ENCODE data around the gene VEPH1.
"Not testable (repeated sequence)": the region's sequence is repeated elsewhere in the genome, so short reads cannot be mapped to it uniquely, and the experiment has no call there.

Gene VEPH1

DNA sequence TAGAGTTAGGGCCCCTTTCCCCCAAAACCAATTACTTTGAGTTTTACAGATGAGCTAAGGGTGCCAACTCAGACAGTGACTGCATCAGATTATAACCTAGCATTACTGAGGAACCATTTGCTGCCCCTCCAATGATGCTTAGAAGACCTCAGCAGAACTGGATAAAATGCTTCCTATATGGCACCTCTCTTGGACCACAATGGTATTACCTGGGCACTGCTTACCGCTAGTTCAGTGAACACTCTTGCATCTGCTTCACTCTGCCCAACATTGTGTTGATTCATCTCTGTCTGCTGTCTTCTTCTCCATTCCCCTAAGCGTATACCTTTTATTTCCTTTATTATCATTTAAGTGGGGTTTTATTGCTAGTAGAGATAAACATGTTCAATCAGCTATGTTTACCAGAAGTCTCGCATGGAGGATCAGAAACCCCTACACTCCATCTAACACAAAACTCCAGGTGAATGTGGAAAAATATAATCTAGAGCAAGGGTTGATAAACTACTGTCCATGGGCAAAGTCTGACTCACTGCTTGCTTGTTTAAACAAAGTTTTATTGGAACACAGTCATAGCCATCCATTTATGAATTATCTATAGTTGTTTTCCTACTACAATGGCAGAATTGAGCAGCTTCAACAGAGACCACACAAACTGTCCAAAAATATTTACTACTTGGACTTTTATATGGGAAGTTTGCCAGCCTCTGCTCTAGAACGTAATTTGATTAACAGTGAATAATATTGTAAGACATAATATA is 166.8 kb downstream of the VEPH1 start:
- no peak for DNase-seq

DNA sequence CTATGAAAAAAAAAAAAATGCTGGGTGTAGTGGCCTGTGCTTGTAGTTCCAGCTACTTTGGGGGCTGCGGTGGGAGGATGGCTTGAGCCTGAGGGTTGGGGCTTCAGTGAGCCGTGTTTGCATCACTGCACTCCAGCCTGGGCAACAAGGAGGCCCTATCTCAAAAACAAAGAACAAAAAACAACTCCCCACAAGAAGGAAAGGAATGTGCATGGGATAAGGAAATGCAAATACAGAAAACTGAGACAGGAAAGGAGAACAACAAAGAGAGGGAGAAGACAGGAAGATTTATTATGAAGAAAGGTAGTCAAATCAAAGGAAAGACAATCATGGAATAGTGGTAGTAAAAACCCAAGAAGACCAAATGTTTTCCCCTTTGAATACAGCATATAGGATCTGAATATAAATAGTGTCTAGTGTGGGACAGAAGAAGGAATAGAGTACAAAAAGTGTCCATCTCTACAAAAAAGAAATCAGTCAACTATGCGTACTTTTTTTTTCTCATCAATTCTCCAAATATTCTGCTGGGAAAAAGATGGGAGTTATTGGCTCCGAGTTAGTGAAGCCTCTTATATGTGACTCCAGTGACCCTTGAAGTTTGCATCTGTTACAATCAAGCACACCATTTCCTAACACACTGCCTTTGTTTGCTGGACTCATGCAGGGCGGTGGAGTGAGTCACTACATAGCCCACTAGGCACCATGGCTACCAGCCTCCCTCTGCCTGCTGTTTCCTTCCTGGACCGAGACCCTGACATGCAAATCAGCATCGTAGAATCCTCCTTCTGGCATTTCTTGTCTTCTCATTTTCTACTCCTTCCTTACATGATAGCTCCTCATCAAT is 167.8 kb downstream of the VEPH1 start:
- DNase-seq: no peak

DNA sequence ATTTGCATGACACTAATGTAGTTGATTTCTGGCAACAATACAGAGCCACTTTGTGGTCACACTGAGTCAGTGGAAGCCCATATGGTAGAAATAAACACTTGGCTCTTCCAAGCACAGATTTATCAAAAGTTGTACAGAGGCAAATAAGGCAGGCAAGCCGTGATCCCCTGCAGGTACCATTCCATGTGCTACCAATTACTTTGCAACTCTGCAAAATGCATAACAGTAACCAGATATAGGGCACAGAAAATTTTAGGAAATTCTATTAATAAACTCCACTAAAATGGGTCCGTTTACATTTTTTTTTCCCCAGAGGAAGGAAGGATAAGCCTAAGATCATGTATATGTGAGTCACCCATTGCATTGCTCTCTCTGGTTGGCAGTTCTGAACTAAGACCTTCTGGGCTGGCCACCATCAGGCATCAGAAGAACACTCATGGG is 169.6 kb downstream of the VEPH1 start:
- DNase-seq: no peak

- no peak for DNase-seq
Measured at GRCh38 chr3:157330206-157330605, 173.0 kb downstream of the VEPH1 start.

DNA sequence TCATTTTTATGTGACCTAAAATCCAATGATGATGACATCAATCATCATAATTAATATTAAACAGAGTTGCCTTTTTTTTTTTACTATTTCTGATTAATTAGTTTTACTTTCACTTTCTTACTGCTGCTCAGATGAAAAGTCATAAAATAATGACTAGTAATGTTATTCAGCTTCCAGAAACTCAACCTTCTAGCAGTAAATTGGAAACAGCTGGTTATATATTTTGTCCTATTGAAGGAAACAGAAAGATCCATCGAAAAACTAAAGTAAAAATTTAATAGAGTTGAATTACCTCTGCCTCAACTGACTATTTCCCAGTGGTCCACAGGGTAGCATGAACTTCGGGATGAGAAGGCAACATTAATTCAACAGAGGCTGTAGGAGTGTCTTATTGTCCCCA is 173.7 kb downstream of the VEPH1 start:
- DNase-seq: no peak

GRCh38 chr3:157327837-157328236 is 175.4 kb downstream of the VEPH1 start:
- no peak for DNase-seq

DNA sequence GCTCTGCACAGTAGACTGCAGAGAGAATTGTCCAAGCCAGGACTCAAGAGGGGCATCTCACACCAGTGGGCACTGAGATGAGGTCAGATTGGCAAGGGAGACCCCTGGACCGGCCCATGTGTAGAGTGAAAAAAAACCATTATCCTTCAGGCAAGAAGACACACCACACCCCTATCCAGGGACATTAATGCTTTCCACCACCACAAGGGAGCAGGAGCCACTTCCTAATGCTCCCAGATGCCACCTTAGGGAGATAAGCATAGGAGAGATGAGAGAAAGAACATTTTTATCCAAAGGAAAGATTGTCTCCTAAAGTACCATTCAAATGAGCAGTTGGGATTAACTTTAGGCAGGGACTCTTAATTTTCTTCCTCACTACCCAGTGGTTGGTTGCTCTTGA is 176.2 kb downstream of the VEPH1 start:
- DNase-seq: no peak

DNA sequence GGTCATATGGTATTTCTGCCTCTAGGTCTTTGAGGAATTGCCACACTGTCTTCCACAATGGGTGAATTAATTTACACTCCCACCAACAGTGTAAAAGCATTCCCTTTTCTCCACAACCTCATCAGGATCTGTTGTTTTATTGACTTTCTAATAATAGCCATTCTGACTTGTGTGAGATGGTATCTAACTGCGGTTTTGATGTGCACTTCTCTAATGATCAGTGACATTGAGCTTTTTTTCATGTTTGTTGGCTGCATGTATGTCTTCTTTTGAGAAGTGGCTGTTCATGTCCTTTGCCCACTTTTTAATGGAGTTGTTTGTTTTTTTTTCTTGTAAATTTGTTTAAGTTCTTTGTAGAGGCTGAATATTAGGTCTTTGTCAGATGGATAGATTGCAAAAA is 178.3 kb downstream of the VEPH1 start:
- not testable (repeated sequence) for DNase-seq

DNA sequence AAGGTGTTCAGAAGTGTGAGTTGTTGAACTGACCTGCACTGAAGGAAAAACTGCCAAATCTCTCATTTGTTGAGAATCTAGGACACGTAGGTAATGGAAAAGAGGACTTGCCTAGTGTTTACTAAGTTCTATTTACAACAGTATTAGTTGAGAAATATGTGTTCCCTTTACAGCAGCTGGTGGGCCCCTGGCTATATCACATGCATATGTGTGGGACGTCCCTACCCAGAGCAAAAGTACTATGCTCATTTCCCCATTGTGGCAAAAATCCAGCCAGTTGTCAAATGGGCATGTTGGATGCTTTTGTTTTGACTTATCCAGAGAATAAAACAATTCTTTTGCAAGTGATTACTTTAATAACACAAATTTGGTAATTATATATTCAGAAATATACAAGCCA is 179.9 kb downstream of the VEPH1 start:
- DNase-seq: no peak

- DNase-seq: no peak
Measured at GRCh38 chr3:157319672-157320071, 183.5 kb downstream of the VEPH1 start.

DNA sequence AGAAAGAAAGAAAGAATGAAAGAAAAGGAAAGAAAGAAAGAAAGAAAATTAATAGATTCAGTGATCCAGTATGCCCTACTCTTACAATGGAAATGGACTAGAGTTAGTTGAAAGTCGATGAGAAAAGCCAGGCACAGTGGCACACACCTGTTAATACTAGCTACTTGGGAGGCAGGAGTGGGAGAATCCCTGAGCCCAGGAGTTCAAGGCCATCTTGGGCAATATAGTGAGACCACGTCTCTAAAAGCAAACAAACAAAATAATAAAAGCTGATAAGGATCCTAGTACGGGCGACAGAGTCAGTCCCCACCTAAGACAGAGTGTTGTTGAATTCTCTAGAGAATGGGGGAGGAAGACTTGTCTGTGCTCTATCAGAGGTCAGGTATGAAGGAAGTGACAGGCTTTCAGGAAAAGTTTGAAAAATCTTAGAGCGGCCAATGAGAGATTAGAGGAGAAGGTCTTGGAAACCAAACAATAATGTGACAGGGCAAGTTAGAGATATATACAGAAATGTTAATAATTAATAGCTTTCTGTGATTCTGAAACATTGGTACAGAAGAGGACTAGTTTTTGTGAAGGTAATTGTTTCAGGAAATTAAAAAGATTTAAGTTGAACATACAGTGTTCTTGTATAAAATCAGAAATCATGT is 184.5 kb downstream of the VEPH1 start:
- no peak for DNase-seq

DNA sequence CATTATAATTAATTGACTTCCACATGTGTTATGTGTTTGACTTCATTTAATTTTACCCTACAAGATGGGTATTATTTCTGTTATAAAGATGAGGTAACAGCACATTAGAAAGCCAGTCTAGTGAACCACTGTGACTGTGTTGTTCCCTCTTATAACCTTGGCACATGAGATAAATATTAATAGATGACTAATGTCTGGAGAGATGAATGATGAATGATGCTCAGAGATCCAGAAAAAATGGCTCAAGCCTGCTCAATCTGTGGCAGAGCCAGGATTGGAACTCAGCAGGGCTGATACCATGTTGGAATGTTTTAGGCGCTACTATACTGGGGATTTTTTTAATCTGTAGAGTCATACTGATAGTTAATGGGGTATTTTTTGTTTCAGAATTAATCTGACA is 185.3 kb downstream of the VEPH1 start:
- no peak for DNase-seq

DNA sequence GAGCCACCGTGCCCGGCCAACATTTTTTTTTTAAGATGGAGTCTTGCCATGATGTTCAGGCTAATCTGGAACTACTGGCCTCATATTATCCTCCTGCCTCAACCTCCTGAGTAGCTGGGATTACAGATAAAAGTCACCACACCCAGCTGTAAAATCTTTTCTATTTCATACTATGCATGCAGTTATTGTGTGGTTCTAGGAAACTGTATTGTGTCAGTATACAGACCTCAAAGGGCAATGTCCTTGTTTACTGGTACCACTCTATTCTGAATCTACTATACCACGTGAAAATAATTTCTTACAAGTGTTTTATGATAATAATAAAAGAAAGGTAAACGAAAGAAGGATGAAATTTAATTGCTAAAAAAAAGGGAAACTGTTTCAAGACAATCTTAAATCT is 190.0 kb downstream of the VEPH1 start:
- DNase-seq: no peak

GRCh38 chr3:157312376-157312745 is 190.9 kb downstream of the VEPH1 start:
- DNase-seq: no peak

DNA sequence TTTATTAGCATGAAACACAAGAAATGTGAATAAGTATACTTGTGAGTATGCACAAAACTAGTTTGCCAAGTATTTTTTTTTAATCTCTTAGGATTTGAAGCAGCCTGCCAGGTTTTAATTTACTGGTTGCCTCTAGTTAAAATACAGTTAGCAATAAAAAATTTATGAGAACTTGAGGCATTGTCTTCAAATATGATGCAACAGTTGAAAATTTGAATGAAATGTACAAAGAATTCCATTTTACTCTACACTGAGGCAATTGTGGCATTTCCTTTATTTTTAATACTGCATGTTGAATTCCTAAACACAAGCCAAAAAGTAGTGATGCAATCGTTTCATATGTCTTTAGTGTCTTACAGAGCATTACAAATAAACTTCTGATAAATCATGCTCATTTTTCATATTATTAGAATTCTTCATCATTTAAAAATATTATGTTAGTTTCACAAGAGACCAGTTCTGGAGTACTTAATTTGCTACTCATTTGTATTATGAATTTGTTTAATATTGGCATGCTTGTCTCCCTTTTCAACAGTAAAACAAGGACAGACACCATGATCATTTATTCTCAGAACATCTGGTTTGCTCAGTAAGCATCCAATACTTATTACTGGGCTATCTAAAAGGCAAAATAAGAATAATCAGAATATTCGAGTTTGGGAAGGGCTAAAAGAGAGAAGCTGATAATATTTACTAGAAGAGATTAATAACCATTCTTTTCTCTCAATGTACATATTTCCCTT is 191.4 kb downstream of the VEPH1 start:
- DNase-seq: no peak

- DNase-seq: no peak
Measured at GRCh38 chr3:157310329-157311052, 192.7 kb downstream of the VEPH1 start.

GRCh38 chr3:157306502-157306901 is 196.7 kb downstream of the VEPH1 start:
- DNase-seq: no peak

GRCh38 chr3:157305392-157305791 is 197.8 kb downstream of the VEPH1 start:
- no peak for DNase-seq

DNA sequence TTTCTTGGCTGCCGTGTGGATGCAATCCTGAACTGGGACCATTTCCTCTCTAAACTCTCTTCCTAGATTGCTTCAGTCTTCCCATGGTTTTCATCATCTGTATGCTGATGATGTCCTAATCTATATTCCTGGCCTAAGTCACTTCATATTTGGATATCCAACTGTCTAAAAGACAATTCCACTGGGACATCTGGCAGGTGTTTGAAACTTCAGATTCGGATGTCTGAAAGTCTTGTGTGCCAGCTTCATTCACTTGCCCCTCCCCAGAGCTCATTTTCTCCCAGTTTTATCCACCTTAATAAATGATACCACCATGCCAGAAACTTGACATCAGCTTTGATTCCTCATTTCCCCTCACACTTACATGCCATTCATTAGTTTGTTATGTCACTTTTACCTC is 201.5 kb downstream of the VEPH1 start:
- no peak for DNase-seq

DNA sequence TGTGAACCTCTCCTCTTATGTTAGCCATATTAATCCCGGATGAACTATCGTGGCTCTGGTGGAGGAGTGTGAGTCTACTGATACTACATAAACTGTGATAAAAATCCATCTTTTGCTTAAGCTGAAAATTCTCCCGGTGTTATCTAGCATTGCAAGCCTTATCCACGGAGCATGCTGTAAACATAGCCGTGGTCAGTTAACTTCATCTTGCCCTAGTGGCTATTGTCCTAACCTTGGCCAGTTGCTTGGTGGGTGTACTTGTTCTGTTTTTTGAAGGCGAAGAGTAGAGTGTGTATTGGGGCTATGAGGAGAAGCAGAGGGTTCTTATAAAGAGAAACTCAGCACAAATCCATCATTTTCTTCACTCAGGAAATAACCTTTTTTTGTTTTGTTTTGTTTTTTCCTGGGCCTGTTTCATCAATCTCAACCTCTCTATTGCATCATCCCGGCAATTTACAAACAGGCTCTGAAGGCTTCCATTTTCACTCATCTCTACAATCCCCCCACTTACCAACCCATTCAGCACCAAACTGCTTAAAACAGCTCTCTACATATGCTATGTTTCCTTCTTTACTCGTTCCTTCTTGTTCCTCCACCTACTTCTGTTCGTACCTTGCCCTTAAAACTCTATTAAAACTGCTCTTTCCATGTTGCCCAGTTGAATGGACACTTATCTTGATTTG is 202.1 kb downstream of the VEPH1 start:
- DNase-seq: no peak

- DNase-seq: no peak
Measured at GRCh38 chr3:157300094-157300493, 203.1 kb downstream of the VEPH1 start.

Measured in CD4-positive, alpha-beta T cell treated with Interferon alpha-2 for 1 hour (primary cell).